ENCODE data around the gene SLC22A5. TPM values are rescaled to one million over a fixed set of nuclear protein-coding genes. Genes with fewer than 3 reads are reported as not detected.

The SLC22A5 gene
- total RNA-seq, 1 donor from 2014 or later = 1.2 TPM

- no peaks in the 10 kb centered on the region for H3K36me3 Mint-ChIP-seq (ENCODE audit: low read depth, unreplicated experiment)
- peaks cover 1% of the 10 kb centered on the region for H3K27me3 Mint-ChIP-seq (ENCODE audit: unreplicated experiment)
These were observed 14.3 kb upstream of the SLC22A5 start for GRCh38 chr5:132355140-132355765.

GRCh38 chr5:132358775-132359174 is 10.7 kb upstream of the SLC22A5 start:
- Mint-ChIP-seq H3K9me3 (ENCODE audit: unreplicated experiment) (no peaks in the 10 kb centered on the region), H3K27me3 (ENCODE audit: unreplicated experiment) (peaks cover 3% of the 10 kb centered on the region), H3K27ac (ENCODE audit: unreplicated experiment) (no peak overlapping the region), H3K4me3 (ENCODE audit: unreplicated experiment) (no peak overlapping the region), H3K4me1 (ENCODE audit: unreplicated experiment) (no peaks in the 10 kb centered on the region), H3K36me3 (ENCODE audit: low read depth, unreplicated experiment) (no peaks in the 10 kb centered on the region)
- no peak for DNase-seq (ENCODE audit: low spot score)
- no peak for TF ChIP-seq CTCF (IDR thresholded peaks at IDR 0.05; ENCODE audit: unreplicated experiment)

More at GRCh38 chr5:132355140-132355765, 14.3 kb upstream of the SLC22A5 start:
- H3K4me1 Mint-ChIP-seq (ENCODE audit: unreplicated experiment) = no peaks in the 10 kb centered on the region
- no peak overlapping the region for H3K4me3 Mint-ChIP-seq (ENCODE audit: unreplicated experiment)
- no peak for TF ChIP-seq CTCF (IDR thresholded peaks at IDR 0.05; ENCODE audit: unreplicated experiment)
- no peaks in the 10 kb centered on the region for H3K9me3 Mint-ChIP-seq (ENCODE audit: unreplicated experiment)
- DNase-seq (ENCODE audit: low spot score) = no peak
- H3K27ac Mint-ChIP-seq (ENCODE audit: unreplicated experiment) = no peak overlapping the region

GRCh38 chr5:132362086-132362485 is 7.4 kb upstream of the SLC22A5 start:
- no peak for DNase-seq (ENCODE audit: low spot score)
- Mint-ChIP-seq H3K9me3 (ENCODE audit: unreplicated experiment) (no peaks in the 10 kb centered on the region), H3K27ac (ENCODE audit: unreplicated experiment) (no peak overlapping the region), H3K27me3 (ENCODE audit: unreplicated experiment) (peaks cover 3% of the 10 kb centered on the region), H3K36me3 (ENCODE audit: low read depth, unreplicated experiment) (no peaks in the 10 kb centered on the region), H3K4me3 (ENCODE audit: unreplicated experiment) (no peak overlapping the region), H3K4me1 (ENCODE audit: unreplicated experiment) (no peaks in the 10 kb centered on the region)
- no peak for TF ChIP-seq CTCF (IDR thresholded peaks at IDR 0.05; ENCODE audit: unreplicated experiment)

GRCh38 chr5:132363431-132364112 is 5.9 kb upstream of the SLC22A5 start:
- H3K36me3 Mint-ChIP-seq (ENCODE audit: low read depth, unreplicated experiment) = no peaks in the 10 kb centered on the region
- H3K4me3 Mint-ChIP-seq (ENCODE audit: unreplicated experiment) = no peak overlapping the region
- H3K9me3 Mint-ChIP-seq (ENCODE audit: unreplicated experiment) = no peaks in the 10 kb centered on the region
- TF ChIP-seq CTCF (IDR thresholded peaks at IDR 0.05; ENCODE audit: unreplicated experiment) = no peak
- DNase-seq (ENCODE audit: low spot score) = no peak
- no peaks in the 10 kb centered on the region for H3K4me1 Mint-ChIP-seq (ENCODE audit: unreplicated experiment)
- peaks cover 3% of the 10 kb centered on the region for H3K27me3 Mint-ChIP-seq (ENCODE audit: unreplicated experiment)
- no peak overlapping the region for H3K27ac Mint-ChIP-seq (ENCODE audit: unreplicated experiment)

GRCh38 chr5:132364319-132364718 is 5.2 kb upstream of the SLC22A5 start:
- Mint-ChIP-seq H3K27ac (ENCODE audit: unreplicated experiment) (no peak overlapping the region), H3K9me3 (ENCODE audit: unreplicated experiment) (no peaks in the 10 kb centered on the region), H3K4me1 (ENCODE audit: unreplicated experiment) (peaks cover 3% of the 10 kb centered on the region), H3K36me3 (ENCODE audit: low read depth, unreplicated experiment) (no peaks in the 10 kb centered on the region), H3K27me3 (ENCODE audit: unreplicated experiment) (peaks cover 3% of the 10 kb centered on the region), H3K4me3 (ENCODE audit: unreplicated experiment) (no peak overlapping the region)
- no peak for TF ChIP-seq CTCF (IDR thresholded peaks at IDR 0.05; ENCODE audit: unreplicated experiment)
- DNase-seq (ENCODE audit: low spot score) = no peak

All from endothelial cell (in vitro differentiated cells).